K562 (cell line): ENCODE measurements around the gene RNASEH1. TPM values are rescaled to one million over a fixed set of nuclear protein-coding genes. Genes with fewer than 3 reads are reported as not detected.

Source experiments
- NEUROD1 ChIP-seq: fragments of 150-350 bp; IDR thresholded peaks from 2 replicates; pipeline ENCODE4 v1.6.1; 2014; ENCODE audit warnings: borderline replicate concordance, low read length, low read depth; ENCODE audit not compliant: partially characterized antibody
- NFRKB ChIP-seq: fragments of 450-650 bp; IDR thresholded peaks from 2 replicates; pipeline ENCODE4 v1.6.1; 2016; ENCODE audit warnings: low read depth
- U2AF2 ChIP-seq: fragments of 200-400 bp; formaldehyde crosslinking; optimal IDR thresholded peaks from 2 replicates; pipeline ENCODE3; 2017; ENCODE audit warnings: low read depth, mild to moderate bottlenecking, low read length
- ZNF212 ChIP-seq: fragments of 450-650 bp; formaldehyde crosslinking; IDR thresholded peaks from 2 replicates; pipeline ENCODE4 v1.4.0; 2020; ENCODE audit warnings: mild to moderate bottlenecking
- ZNF23 ChIP-seq: fragments of 250-450 bp; sonication (Bioruptor Pico); IDR thresholded peaks from 2 replicates; pipeline ENCODE4 v1.4.0; 2020; ENCODE audit warnings: mild to moderate bottlenecking
- ZNF586 ChIP-seq: fragments of 450-650 bp; formaldehyde crosslinking; conservative IDR thresholded peaks from 2 replicates; pipeline ENCODE4 v1.4.0; 2020; ENCODE audit warnings: mild to moderate bottlenecking, moderate library complexity
- polyA plus RNA-seq, 8 experiments: library from polyadenylated mRNA; depleted of rRNA in 4 of 8; stranded (reverse) in 5 of 8; unstranded in 3 of 8; fragments of >200 nt; fragmentation: Nextera tagmentation in 2 of 8; fragmentation: Illumina TruSeq in 1 of 8; extraction: Ambion mirVana in 2 of 8; extraction: Trizol in 1 of 8; gene quantifications; 2 replicates each; pipeline versions ENCODE4 v1.2.1 to v1.2.3, GENCODE V29; 2011 to 2014; ENCODE audit warnings: inconsistent platforms in 1 of 8, missing spikeins in 1 of 8
- total RNA-seq, 7 experiments: library from RNA; depleted of rRNA in 6 of 7; stranded (reverse); fragments of >200 nt in 6 of 7; fragmentation: Illumina TruSeq in 2 of 7; extraction: Trizol in 2 of 7; gene quantifications; 2 replicates each; pipeline versions ENCODE4 v1.2.1 to v1.2.3, GENCODE V29; 2011 to 2021; ENCODE audit warnings: low replicate concordance in 1 of 7
- TF ChIP-seq, protein P1 (sequence below): fragments of 250-450 bp; sonication (Bioruptor Pico); IDR thresholded peaks from 2 replicates; pipeline ENCODE4 v1.5.0; 2021; ENCODE audit warnings: mild to moderate bottlenecking, borderline replicate concordance
- TF ChIP-seq, protein P2 (sequence below): fragments of 250-450 bp; sonication (Bioruptor Pico); IDR thresholded peaks from 2 replicates; pipeline ENCODE4 v1.5.0; 2021

RNASEH1 gene
- total and polyA plus RNA-seq, 9 of the 15 experiments (the other 6 are each of a cell fraction or from before 2014, with no cell fraction given): 25.7 to 47.5 (median 42.8) TPM

DNA sequence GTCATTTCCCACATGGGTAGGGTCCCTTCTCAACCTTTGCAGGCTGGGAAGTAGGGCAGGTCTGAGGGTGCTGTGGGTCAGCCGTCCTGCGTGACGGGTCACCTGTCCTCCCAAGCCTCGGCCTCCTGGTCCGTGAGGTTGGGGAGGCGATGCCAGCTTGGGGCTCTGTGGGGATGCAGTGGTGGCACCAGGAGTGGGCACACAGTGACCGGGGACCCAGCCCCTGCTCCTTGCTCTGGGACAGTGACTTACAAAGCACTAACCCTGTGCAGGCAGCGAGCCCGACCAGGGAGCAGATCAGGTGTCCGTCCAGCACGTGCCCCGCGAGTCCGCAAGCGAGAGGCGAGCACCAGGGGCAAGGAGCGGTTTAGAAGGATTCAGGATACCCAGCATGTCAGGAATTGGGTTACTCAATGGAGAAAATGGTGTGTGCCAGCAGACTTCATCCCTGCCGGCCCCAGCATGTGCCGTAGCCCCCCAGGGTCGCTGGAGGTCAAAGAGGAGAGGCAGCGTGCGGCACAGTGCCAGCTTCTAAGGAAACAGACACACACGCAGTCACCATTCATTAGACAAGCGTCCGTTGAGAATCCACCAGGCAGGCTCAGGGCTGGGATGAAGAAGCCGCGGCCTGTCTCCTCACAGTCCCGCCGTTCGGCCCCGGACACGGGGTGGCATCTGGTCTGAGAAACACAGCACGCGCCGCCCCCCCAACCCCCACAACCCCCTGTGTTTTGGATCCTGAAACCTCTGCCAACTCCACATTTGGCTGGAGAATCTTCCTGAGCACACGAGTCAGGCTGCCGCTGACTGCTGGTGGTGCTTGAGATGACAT lies 48.5 kb upstream of the RNASEH1 start (continued):
- TF ChIP-seq, protein P1, sequence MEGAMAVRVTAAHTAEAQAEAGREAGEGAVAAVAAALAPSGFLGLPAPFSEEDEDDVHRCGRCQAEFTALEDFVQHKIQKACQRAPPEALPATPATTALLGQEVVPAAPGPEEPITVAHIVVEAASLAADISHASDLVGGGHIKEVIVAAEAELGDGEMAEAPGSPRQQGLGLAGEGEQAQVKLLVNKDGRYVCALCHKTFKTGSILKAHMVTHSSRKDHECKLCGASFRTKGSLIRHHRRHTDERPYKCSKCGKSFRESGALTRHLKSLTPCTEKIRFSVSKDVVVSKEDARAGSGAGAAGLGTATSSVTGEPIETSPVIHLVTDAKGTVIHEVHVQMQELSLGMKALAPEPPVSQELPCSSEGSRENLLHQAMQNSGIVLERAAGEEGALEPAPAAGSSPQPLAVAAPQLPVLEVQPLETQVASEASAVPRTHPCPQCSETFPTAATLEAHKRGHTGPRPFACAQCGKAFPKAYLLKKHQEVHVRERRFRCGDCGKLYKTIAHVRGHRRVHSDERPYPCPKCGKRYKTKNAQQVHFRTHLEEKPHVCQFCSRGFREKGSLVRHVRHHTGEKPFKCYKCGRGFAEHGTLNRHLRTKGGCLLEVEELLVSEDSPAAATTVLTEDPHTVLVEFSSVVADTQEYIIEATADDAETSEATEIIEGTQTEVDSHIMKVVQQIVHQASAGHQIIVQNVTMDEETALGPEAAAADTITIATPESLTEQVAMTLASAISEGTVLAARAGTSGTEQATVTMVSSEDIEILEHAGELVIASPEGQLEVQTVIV (CRISPR knock-in tag): no peak
- no peak for TF ChIP-seq U2AF2
- no peak for TF ChIP-seq NEUROD1
- TF ChIP-seq ZNF23 (CRISPR knock-in tag): no peak
- no peak for TF ChIP-seq NFRKB
- TF ChIP-seq, protein P2, sequence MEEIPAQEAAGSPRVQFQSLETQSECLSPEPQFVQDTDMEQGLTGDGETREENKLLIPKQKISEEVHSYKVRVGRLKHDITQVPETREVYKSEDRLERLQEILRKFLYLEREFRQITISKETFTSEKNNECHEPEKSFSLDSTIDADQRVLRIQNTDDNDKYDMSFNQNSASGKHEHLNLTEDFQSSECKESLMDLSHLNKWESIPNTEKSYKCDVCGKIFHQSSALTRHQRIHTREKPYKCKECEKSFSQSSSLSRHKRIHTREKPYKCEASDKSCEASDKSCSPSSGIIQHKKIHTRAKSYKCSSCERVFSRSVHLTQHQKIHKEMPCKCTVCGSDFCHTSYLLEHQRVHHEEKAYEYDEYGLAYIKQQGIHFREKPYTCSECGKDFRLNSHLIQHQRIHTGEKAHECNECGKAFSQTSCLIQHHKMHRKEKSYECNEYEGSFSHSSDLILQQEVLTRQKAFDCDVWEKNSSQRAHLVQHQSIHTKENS (CRISPR knock-in tag): no peak
- TF ChIP-seq ZNF586 (CRISPR knock-in tag): no peak
- TF ChIP-seq ZNF212 (CRISPR knock-in tag): no peak
- TF ChIP-seq, all 486 proteins: peak for 0
